Stimulated activated CD4-positive, alpha-beta T cell treated with anti-CD3 and anti-CD28 coated beads, Interleukin-1b, Interleukin-23, amount 100 ng/mL, for 4 hours (primary cell): Measurements from ENCODE around the gene GSS.
"Not testable (repeated sequence)": the region's sequence is repeated elsewhere in the genome, so short reads cannot be mapped to it uniquely, and the experiment has no call there.

ENCODE experiments used
- DNase-seq, 2 donors: peaks; one replicate each; pipeline ENCODE4 v3.0.0-alpha.2; 2020; ENCODE audit warnings: low read depth in 2 of 2

GSS gene

GRCh38 chr20:34907616-34908469, 47.8 kb downstream of the GSS start:
- no peak for DNase-seq

- no peak for DNase-seq
Measured at GRCh38 chr20:34904202-34904621, 51.4 kb downstream of the GSS start.

GRCh38 chr20:34898731-34899130, 56.9 kb downstream of the GSS start:
- DNase-seq = not testable (repeated sequence)

GRCh38 chr20:34898129-34898528, 57.5 kb downstream of the GSS start:
- DNase-seq = not testable (repeated sequence)

- no peak for DNase-seq
Measured at GRCh38 chr20:34896086-34896621, 59.5 kb downstream of the GSS start.

GRCh38 chr20:34895465-34895864, 60.1 kb downstream of the GSS start:
- no peak for DNase-seq

- no peak for DNase-seq
Measured at GRCh38 chr20:34894723-34895122, 60.9 kb downstream of the GSS start.

- DNase-seq = no peak
Measured at GRCh38 chr20:34892671-34893070, 62.9 kb downstream of the GSS start.

- DNase-seq = peak in 1 of 2 donors; percentile 17
Measured at GRCh38 chr20:34891166-34892062, 64.2 kb downstream of the GSS start.

- no peak for DNase-seq
Measured at GRCh38 chr20:34888468-34888867, 67.1 kb downstream of the GSS start.

GRCh38 chr20:34887023-34887422, 68.6 kb downstream of the GSS start:
- no peak for DNase-seq

- DNase-seq = no peak
Measured at GRCh38 chr20:34886122-34886521, 69.5 kb downstream of the GSS start.

GRCh38 chr20:34884260-34884659, 71.3 kb downstream of the GSS start:
- DNase-seq = no peak

GRCh38 chr20:34883809-34884208, 71.8 kb downstream of the GSS start:
- no peak for DNase-seq

GRCh38 chr20:34883087-34883688, 72.4 kb downstream of the GSS start:
- DNase-seq = no peak

GRCh38 chr20:34881689-34882088, 73.9 kb downstream of the GSS start:
- DNase-seq = no peak

GRCh38 chr20:34880971-34881370, 74.6 kb downstream of the GSS start:
- DNase-seq = not testable (repeated sequence)

GRCh38 chr20:34880215-34880850, 75.3 kb downstream of the GSS start:
- no peak for DNase-seq
